DMS53 treated with DMSO at 0.1 percent for 48 hours (cell line): ENCODE data around the gene PDZK1IP1.

Source experiments
- DNase-seq: peaks from one replicate; lab custom pipeline; 2025; ENCODE audit not compliant: unreplicated experiment; lab: John Stamatoyannopoulos, UW

Gene PDZK1IP1, protein sequence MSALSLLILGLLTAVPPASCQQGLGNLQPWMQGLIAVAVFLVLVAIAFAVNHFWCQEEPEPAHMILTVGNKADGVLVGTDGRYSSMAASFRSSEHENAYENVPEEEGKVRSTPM

DNA sequence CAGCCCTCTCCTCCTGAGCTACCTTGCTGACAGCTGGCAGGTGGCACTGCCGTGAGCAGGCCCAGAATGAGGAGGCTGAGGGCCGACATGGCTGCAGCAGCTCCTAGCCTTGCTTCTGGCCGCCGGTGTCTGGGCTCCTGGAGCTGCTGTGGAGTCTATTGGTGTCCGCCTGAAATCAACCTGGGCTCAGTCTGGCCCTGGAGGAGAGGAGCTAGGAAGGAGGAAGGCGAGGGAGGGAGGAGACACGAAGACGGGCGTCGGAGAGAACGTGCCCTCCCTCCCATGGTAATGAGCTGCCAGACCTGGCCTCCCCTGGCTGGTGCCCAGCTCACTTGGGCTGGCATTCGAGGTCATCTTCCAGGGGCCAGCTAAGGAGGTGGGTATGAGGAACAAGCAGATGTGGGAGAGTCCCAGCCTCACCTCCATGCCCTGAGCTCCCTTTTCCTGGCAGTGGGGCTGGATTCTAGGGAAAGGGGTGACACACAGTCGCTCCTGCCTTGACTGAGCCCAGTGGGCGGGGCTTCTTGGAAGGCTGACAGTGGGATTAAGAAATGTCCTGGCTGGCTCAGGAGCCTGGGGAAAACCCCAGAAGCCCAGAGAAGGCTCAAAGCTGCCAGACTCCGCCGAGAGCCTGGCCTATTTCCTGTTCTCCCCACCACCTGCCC is at the start of gene PDZK1IP1:
TSS of gene PDZK1IP1 (minus strand) at position 193 of the 665 bp plus-strand sequence. CDS start at position 89, 104 bp downstream.
- DNase-seq: no peak

DNA sequence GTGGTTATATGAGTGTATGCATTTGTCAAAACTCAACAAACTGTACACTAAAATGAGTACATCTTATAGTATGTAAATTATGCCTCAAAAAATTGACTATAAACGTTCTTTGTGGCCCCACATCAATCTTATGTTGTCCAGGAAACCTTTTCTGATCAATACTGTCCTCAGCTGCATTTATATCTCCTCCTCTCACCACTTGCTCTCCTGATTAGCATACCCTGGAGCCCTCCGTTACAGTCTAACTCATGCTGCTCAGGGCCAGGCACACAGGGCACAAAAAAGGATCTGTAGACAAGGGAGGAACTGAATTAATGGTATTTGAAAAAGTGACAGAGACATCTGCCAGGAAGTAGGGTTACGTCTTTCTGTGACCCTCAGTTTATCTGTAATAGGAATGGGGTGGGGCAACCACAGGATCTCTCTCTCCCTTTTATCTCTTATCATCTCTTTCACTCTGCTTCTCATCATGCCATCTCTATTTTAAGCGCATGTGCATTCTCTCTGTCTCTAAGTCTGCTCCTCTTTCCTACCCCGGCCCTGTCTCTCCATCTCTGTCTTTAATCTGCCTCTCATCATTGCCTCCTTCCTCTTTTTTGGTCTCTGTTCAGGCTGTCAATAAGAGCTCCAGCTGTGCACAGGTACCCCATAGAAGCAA is 49.2 kb upstream of the PDZK1IP1 start:
- no peak for DNase-seq

DNA sequence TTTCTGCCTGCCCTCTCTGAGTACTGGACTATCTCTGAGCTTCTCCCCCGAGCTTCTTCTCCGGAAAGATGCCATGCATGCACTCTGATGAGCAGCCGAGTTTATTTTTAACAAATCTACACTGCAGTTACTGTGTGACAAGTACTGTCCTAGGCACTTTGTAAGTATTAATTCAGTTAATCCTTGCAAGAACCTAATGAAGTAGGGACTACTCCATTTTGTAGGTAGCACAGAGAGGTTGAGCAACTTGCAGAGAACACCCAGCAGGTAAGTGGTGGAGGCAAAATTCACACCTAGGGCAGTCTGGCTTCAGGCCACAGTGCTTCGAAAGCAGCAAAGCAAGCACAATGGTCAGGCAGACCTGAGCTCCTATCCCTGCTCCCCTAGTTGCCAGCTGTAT is 46.0 kb upstream of the PDZK1IP1 start:
- no peak for DNase-seq

DNA sequence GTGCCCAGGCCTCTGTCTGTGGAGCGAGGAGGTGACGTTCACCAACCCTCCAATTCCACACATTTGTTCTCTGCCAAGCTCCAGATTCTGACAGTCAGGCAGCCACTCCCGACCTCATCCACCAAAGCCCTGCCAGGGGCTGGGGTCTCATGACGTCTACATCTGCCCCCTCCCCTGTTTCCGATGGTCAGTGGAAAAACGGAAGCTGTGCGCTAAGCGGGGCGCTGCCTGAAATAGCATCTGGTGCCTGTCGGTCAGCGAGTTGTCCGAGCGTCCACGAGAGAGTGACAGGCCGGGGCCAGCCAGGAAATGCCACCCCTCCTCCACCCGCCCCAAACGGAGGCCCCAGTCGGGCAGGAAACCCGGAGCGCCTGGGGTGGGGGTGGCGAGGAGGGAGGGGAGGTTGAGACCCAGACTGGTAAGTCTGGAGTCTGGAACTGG is 45.4 kb upstream of the PDZK1IP1 start:
- no peak for DNase-seq

DNA sequence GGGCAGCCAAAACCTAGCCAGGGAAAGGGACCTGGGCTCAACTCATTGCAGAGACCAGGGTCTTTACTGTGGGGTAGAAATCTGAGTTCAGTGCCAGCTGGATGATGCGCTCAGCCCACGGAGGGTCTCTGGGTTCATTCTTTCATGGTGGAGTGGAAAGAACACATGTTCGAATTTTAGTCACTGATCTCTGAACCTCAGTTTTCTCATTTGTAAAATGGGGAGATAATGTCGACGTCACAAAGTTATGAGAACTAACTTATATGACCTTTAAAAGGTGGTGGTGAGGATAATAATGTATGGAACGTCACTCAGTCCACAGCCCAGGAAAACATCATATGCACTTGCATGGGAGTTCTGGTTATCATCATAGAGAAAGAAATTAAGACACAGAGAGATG is 43.4 kb upstream of the PDZK1IP1 start:
- DNase-seq: no peak

DNA sequence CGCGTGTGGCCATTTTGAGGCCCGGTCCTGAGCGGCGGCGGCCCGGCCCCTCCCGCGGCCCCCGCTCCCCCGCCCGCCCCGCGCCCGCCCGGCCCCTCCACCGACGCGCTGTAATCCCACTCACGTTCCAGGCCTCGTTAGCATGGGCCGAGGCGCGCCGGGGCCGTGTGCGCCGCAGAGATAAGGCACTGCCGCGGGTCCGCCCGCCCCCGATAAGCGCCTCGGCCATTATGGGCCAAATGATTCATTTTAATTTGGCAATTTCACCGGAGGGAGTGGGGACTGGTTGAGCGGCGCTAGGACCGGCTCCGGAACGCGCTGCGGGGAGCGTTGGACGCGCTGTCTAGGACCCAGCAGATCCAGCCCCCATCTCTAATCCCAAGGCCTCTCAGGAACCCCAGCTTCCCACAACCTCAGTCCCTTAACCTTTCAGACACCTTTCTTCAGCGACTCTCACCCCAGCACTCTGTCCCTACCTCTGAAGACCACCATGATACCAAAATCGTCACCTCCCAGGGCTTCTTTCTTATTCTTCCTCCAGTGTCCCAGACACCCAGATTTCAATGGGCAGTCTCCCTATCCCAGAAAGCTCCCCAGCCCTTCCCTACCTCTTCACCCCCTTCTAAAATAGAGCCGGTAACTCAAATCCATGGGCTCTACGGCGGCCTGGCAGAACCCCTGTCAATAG is 42.5 kb upstream of the PDZK1IP1 start, which contains the start of gene TAL1:
TSS of gene TAL1 (minus strand) at position 39 of the 688 bp plus-strand sequence. CDS start 6,337 bp downstream, outside the sequence.
- DNase-seq: no peak

DNA sequence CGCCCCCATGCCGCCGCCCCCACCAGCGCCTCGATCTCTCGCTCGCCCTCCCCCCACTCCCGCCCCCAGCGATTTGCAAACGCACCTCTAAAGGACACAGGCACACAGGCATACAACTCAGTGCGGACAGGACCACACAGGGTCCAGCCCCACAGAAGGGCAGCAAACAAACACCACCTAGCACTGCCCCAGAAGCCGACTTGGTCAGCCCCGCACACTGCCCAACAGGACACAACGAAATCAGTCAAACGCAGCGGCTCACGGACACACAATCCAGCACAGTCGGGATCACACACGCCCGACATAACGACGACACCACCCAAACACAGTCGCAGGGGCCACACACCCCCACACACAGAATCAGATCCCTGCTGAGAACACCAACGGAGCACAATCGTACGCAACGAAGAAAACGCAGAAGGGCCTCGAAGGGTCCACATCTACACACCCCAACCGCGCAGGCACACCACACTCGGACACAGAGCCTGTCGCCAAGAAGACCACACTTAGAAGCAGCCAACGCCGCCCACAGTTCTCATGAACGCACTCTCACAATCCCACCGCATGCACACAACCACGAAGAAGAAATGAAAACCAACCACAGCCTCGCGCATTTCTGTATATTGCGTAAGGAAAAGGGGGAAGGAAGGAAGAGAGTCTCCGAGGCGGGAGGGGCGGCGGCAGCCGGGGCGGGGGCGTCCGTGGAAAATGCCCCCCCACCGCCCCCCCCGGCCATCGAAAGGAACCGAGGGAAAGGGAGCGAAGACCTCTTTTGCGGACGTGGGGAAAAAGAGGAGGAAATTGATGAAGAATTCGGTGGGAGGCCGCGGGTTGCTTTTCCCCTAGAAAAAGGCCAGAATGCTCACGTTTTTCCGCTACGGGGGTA is 41.7 kb upstream of the PDZK1IP1 start:
- DNase-seq: no peak

DNA sequence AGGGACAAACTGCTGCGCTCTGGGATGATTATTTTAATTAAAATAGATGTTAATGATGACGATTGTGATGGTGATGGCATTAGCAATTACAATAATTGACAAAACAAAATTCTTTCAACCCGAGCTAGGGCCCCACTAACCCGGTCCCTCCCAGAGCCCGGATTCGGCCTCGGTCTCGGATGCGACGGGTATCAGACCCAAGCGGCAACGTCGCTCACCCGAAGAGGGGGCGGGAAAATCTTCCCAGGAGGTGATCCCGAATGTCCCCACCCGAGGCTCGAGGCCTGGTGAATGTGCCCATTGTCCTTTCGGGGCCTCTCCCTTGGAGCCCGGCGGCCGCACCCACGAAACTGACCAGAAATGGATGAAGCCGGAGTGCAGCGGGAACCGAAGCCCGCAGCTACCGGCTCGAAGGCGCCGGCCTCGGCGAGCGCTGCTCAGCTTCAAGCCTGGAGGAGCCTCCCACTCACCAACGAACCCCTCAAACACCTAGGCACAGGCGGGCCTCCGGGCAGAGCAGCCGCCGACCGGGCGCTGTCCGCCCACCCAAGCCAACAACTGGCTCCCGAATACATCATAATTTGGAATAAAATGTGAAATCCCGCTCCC is 41.0 kb upstream of the PDZK1IP1 start:
- no peak for DNase-seq

DNA sequence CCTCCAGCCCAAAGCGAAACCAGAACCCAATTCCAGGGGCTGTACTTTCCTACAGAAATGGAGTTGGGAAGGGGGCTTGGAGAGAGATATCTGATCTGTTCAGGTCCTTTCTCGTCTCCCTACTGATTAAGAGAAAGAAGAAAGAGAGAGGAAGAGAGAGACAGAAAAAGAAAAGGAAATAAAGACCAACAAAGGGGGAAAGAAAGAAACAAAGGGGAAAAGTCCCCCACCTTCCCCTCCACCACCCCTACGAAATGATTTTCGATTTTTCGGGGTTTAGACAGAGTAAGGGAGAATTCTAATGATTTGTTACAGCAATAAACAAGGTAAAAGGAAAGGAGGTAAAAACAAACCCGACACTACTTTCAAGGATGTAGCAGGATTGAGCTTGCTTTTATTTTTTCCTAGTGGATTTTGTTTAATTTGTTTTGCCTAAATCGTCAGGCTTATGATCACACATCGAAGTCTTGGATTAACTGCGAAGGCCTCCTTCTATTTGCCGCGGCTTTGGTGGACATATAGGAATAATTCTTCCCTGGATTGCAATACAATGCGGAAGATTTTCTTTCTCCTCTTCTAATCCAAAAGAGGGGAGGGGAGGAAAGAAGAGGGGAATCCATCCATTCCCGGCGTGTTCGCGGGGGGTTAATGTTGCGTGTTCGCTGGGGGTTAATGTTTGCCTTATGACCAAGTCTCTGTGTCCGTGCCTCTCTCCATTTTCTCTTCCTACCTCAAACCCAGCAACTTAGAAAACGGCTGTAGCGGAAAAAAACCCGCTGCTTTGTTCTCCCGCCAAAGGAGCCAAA is 40.3 kb upstream of the PDZK1IP1 start:
- no peak for DNase-seq

DNA sequence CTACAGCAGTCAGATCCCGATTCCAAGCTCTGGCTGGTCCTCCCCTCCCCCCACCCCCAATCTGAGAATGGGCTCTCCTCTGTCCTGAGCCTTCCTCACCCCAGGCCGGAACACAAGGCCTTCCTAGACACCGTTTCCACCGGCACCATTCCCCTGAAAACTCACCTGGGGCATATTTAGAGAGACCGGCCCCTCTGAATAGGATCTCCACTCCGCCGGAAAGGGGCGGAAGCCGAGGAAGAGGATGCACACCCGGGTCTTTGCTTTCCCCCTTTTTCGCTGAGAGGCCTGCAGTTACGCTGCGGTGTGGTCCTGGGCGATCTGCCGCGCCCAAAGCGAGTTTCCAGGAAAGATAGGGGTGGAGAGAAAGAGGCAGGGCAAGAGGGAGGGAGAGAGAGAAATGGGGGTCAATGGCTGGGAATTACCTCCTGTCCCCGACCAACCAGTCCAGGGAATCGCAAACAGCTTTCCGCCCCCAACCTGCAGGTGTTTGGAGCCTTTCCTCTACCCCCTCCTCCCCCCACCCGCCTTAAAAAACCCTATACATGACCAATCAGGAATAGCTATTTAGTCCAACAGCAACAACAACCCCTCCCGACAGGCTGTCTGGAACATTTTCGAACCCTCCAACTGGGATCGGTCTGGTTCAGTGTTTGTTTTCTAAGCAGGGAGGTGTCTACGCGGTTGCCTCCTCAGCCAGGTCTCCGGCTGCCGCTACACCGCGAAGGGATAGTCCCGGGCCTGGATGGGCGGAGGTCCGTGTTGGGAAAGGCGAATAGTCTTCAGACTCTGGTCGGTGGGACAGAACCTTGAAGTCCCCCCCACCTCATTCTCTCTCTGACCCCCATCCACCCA is 39.4 kb upstream of the PDZK1IP1 start:
- DNase-seq: no peak

DNA sequence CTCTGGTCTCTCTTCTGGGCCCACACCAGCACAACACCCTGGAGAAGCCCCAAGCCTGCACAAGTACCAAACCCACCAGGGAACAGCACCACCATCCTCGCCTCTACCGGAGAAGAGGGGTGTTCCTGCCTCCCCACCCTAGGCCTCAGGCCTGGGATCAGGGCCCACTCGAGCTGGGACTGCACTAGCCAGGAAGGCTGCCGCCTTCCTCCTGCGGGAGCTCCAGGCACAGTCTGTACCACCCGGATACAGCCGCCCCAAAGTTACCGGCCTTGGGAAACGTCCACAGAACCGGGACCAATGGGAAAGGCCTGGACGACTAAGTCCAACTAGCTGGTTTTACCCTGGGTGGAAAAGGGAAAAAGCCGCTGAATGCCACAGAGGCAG is 38.8 kb upstream of the PDZK1IP1 start:
- DNase-seq: no peak

DNA sequence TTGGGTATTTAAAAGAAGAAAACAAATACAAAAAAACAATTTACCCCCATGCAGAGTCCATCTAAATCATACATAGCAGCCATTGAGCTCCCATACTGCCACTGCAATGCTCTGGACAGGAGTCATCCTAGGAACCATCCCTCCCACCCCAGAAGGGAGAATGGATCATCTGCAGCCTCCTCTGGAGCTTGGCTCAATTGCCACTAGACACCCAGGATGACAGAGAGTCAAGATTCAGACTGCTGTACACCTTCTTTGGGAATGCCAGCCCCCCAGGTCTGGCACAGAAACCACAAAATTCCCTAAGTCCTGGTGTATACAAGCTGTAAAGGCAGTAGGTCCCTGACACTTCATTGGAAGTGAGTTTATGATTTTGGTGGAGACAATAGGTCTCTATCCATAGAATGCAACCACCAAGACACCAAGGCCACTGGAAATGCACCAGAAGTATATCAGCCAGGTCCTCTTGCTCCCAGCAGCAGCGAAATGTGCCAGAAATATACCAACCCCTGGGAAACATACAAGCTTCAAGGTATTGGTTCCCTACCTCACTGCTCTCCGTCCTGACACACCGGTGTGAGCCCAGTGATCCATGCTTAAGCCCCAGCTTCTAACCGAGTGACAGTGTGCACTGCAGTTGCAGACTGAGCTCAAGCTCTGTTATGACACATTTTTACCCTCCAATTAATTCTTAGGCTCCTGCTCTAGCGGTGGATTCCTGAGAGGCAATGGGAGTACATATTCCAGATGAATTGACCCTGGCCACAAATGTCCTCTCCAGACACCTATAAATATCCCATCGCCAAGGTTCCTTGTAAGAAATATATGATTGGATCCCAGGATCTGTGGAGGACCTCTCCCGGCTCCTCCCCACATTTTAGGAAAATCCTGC is 37.8 kb upstream of the PDZK1IP1 start:
- DNase-seq: no peak

DNA sequence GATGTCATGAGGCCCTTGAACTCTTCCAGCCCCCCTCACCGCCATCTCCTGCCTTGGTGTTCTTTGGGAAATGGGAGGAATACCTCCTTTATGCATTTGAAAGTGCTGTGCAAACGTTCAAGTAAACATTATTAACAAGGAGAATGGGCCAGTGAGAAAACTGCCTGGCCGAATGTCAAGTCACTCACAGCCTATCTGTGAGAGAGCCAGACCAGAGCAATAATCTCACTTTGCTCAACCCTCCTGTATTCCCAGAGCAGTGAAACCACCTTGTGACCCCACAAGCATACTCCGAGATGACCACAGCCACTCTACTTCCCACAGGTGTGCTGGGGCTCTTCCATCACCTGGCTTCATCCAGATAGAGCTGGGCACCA is 37.0 kb upstream of the PDZK1IP1 start:
- no peak for DNase-seq

DNA sequence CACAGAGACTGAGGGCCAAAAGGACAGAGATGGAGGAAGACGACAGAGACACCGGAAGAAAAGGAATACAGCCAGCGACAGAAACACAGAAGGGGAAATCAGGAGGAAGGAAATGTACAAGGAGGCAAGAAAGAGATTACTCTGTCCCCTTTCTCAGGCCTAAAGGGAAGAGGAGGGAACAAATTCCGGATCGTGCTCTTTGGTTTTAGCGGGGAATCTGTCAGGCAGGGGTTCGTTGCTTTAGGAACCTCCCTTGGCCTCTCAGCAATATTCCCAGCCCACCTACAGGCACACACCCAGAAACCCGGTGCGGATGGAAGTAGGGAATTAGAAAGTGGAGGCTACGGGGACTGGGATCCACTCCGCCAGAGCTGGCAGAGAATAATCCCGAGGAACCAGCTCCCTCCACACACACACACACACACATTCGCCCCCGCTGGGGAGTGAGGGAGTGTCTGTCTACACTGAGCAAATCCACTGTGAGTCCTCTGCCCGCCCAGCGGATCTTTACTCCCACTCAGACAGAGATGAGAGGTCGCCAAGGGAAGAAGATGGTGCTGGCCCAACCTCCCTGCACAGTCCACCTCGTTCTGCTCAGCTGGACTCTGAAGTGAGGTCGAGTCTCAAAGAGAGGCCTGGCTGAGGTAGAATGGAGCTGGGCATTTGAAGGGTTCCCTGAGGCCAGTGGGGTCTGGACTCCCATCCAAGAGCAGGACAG is 36.4 kb upstream of the PDZK1IP1 start:
- no peak for DNase-seq

DNA sequence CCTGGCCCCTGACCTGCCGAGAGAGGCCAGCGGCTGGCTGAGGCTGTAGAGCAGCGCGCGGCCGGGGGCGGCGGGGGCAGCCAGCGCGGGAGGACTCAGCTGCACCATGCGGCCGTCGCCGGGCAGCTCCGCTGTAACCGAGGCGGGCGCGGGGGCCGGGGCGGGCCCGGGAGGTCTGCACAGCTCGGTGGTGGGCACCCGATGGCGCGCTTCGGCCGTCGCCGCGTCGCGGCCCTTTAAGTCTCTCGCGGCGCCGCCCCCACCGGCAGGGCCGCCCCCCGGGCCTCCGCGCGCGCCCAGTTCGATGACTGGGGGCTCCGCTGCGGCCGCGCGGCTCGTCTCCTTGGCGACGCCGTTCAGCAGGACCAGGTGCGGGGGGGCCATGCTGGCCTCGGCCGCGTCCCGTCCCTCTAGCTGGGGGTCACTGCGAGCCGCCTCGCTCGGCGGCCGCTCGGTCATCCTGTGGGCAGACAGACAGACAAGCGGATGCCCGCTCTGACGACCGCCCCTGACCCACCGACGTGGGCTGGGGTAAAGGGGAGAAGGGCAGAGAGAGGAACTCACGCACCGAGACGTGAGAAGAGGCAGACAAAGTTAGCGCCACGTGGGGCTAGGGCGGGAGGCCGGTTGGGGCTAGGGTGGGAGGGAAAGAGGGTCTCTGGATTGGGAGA is 35.7 kb upstream of the PDZK1IP1 start:
- DNase-seq: no peak

DNA sequence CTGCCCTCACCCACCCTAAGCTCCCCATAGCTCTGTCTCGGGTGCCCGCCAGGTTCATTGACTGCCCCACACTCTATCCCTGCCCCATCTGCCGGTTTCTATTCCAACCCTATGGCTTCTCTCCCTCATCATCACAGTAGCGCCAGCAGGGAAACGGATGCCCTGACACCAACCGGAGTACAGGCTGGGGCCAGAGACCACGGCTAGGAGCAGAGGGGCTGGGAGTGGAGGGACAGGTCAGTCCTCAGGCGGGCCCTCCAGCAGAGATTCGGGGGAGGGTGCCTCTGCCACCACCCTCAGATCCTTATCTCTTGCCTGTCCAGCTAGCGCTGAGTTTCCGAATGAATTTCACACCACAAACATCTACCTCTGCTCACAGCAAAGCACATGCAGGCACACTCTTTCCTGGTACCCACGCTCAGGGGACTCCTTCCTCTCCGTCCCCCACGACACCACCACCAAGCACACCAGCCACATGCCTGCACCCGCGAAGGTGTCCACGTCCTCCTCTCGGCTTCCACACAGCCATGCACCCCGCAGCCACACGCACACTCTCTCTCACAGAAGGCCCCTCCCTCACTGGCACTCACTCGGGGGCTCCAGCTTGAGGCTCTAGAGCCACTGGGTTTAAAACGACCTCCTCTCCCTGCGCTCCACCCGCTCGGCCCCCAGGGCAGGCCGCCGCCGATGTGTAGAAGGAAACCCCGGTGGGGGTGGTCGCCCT is 35.0 kb upstream of the PDZK1IP1 start:
- no peak for DNase-seq
